H9 (cell line): ENCODE data around the gene NANOS3. TPM values are rescaled to one million over a fixed set of nuclear protein-coding genes. Genes with fewer than 3 reads are reported as not detected.

Source experiments
- DNase-seq: peaks from one replicate; pipeline ENCODE4 v3.0.0-alpha.2; 2017
- H2AFZ ChIP-seq: one replicate; pipeline ENCODE4 v1.6.1; 2013; ENCODE audit warnings: mild to moderate bottlenecking, low read length, control low read depth, moderate library complexity
- H2AK5ac ChIP-seq: 2 replicates; pipeline ENCODE4 v1.6.1; 2013; ENCODE audit warnings: low read length, control low read depth, mixed read lengths; ENCODE audit not compliant: insufficient read length
- H2BK120ac ChIP-seq: one replicate; pipeline ENCODE4 v1.6.1; 2013; ENCODE audit warnings: low read depth, mild to moderate bottlenecking, low read length, control low read depth, inconsistent platforms; ENCODE audit not compliant: poor library complexity, severe bottlenecking
- H2BK12ac ChIP-seq: 2 replicates; pipeline ENCODE4 v1.6.1; 2013; ENCODE audit warnings: low read length, control low read depth, mixed read lengths, low read depth; ENCODE audit not compliant: insufficient read length
- H2BK15ac ChIP-seq: 2 replicates; pipeline ENCODE4 v1.6.1; 2013; ENCODE audit warnings: low read depth, low read length, control low read depth
- H2BK20ac ChIP-seq: one replicate; pipeline ENCODE4 v1.6.1; 2013; ENCODE audit warnings: low read depth, mild to moderate bottlenecking, low read length, control low read depth, inconsistent platforms; ENCODE audit not compliant: poor library complexity, severe bottlenecking
- H2BK5ac ChIP-seq: 2 replicates; pipeline ENCODE4 v1.6.1; 2013; ENCODE audit warnings: low read length, control low read depth, mixed read lengths; ENCODE audit not compliant: insufficient read length
- H3K14ac ChIP-seq: 2 replicates; pipeline ENCODE4 v1.6.1; 2013; ENCODE audit warnings: low read length, control low read depth; ENCODE audit not compliant: insufficient read depth
- H3K18ac ChIP-seq: 2 replicates; pipeline ENCODE4 v1.6.1; 2013; ENCODE audit warnings: low read depth, mild to moderate bottlenecking, mixed read lengths, low read length, control low read depth; ENCODE audit not compliant: insufficient read length
- H3K23ac ChIP-seq: 2 replicates; pipeline ENCODE4 v1.6.1; 2013; ENCODE audit warnings: low read length, control low read depth, mixed read lengths, low read depth; ENCODE audit not compliant: insufficient read length
- H3K23me2 ChIP-seq: 2 replicates; pipeline ENCODE4 v1.6.1; 2013; ENCODE audit warnings: low read depth, mild to moderate bottlenecking, mixed read lengths, low read length, control low read depth; ENCODE audit not compliant: insufficient read length, poor library complexity, severe bottlenecking
- H3K27ac ChIP-seq: 2 replicates; pipeline ENCODE4 v1.5.1; 2013; ENCODE audit warnings: low read length, control low read depth, mixed read lengths, low read depth; ENCODE audit not compliant: insufficient read length
- H3K27me3 ChIP-seq: 2 replicates; pipeline ENCODE4 v1.6.1; 2013; ENCODE audit warnings: low read length, control low read depth, inconsistent platforms; ENCODE audit not compliant: insufficient read depth
- H3K4ac ChIP-seq: 2 replicates; pipeline ENCODE4 v1.6.1; 2013; ENCODE audit warnings: low read depth, mild to moderate bottlenecking, control low read depth, inconsistent platforms, low read length, moderate library complexity
- H3K4me1 ChIP-seq: 2 replicates; pipeline ENCODE4 v1.6.1; 2013; ENCODE audit warnings: low read length, control low read depth, inconsistent platforms; ENCODE audit not compliant: insufficient read depth
- H3K4me2 ChIP-seq: 2 replicates; pipeline ENCODE4 v1.6.1; 2013; ENCODE audit warnings: low read length, control low read depth, mixed read lengths; ENCODE audit not compliant: insufficient read length, insufficient read depth
- H3K56ac ChIP-seq: 2 replicates; pipeline ENCODE4 v1.6.1; 2013; ENCODE audit warnings: low read depth, mild to moderate bottlenecking, mixed read lengths, low read length, control low read depth; ENCODE audit not compliant: insufficient read length
- H3K79me1 ChIP-seq: 2 replicates; pipeline ENCODE4 v1.6.1; 2013; ENCODE audit warnings: low read depth, mild to moderate bottlenecking, moderate library complexity, low read length, control low read depth, inconsistent platforms; ENCODE audit not compliant: insufficient read depth, poor library complexity, severe bottlenecking
- H3K79me2 ChIP-seq: 2 replicates; pipeline ENCODE4 v1.6.1; 2013; ENCODE audit warnings: low read length, control low read depth, inconsistent platforms; ENCODE audit not compliant: insufficient read depth
- H3K9ac ChIP-seq: 2 replicates; pipeline ENCODE4 v1.6.1; 2013; ENCODE audit warnings: low read length, control low read depth, mixed read lengths; ENCODE audit not compliant: insufficient read length; ENCODE audit errors: extremely low read depth
- H3K9me3 ChIP-seq: one replicate; pipeline ENCODE4 v1.6.1; 2013; ENCODE audit warnings: low read depth, low read length, inconsistent platforms; ENCODE audit not compliant: control insufficient read depth
- H3T11ph ChIP-seq: one replicate; pipeline ENCODE4 v1.6.1; 2013; ENCODE audit warnings: mild to moderate bottlenecking, low read length, control low read depth, inconsistent platforms
- H4K20me1 ChIP-seq: one replicate; pipeline ENCODE4 v1.6.1; 2013; ENCODE audit not compliant: control insufficient read depth, insufficient read length, insufficient read depth
- H4K5ac ChIP-seq: 2 replicates; pipeline ENCODE4 v1.6.1; 2013; ENCODE audit warnings: low read depth, mild to moderate bottlenecking, mixed read lengths, low read length, control low read depth; ENCODE audit not compliant: insufficient read length
- H4K8ac ChIP-seq: replicated peaks from 2 replicates; pipeline ENCODE4 v1.6.1; 2013; ENCODE audit warnings: low read length, control low read depth, mixed read lengths, low read depth; ENCODE audit not compliant: insufficient read length
- H4K91ac ChIP-seq: 2 replicates; pipeline ENCODE4 v1.6.1; 2013; ENCODE audit warnings: low read depth, mild to moderate bottlenecking, moderate library complexity, mixed read lengths, low read length, control low read depth; ENCODE audit not compliant: insufficient read length
- H3K27ac Mint-ChIP-seq, 3 experiments: 2 replicates in 2 of 3; 3 replicates in 1 of 3; pipeline ENCODE4 v1.8.0; 2020 to 2021; ENCODE audit warnings: mixed read lengths in 3 of 3, mild to moderate bottlenecking in 1 of 3, moderate library complexity in 1 of 3
- H3K27me3 Mint-ChIP-seq: 2 replicates; pipeline ENCODE4 v1.8.0; 2021; ENCODE audit warnings: low read depth, mild to moderate bottlenecking, moderate library complexity, mixed read lengths
- H3K36me3 Mint-ChIP-seq, 3 experiments: 2 replicates in 2 of 3; 3 replicates in 1 of 3; pipeline ENCODE4 v1.8.0; 2020 to 2021; ENCODE audit warnings: low read depth in 3 of 3, mixed read lengths in 3 of 3; ENCODE audit not compliant: insufficient read depth in 1 of 3
- H3K4me1 Mint-ChIP-seq, 2 experiments: 2 replicates each; pipeline ENCODE4 v1.8.0; 2020; ENCODE audit warnings: mixed read lengths in 2 of 2
- H3K4me3 Mint-ChIP-seq, 2 experiments: 2 replicates in 1 of 2; 3 replicates in 1 of 2; pipeline ENCODE4 v1.8.0; 2020 to 2021; ENCODE audit warnings: mild to moderate bottlenecking in 2 of 2, mixed read lengths in 2 of 2, moderate library complexity in 1 of 2
- H3K9me3 Mint-ChIP-seq, 2 experiments: 2 replicates in 1 of 2; 3 replicates in 1 of 2; pipeline ENCODE4 v1.8.0; 2020; ENCODE audit warnings: mild to moderate bottlenecking in 2 of 2, mixed read lengths in 2 of 2, moderate library complexity in 1 of 2
- CTCF ChIP-seq: fragments of 200-600 bp; sonication (generic); conservative IDR thresholded peaks from 3 replicates; pipeline ENCODE4 v1.8.0; 2021; ENCODE audit warnings: antibody characterized with exemption, mild to moderate bottlenecking
- WGBS: extraction: QIAGEN DNeasy Blood & Tissue Kit; methylation state at CpG from one replicate; pipeline ENCODE4 v1.1.7; 2013; ENCODE audit warnings: missing lambda C conversion rate, low lambda C conversion rate, mixed read lengths; ENCODE audit not compliant: insufficient read length; ENCODE audit errors: extremely low coverage; 5-methylcytosine and 5-hydroxymethylcytosine counted together
- total RNA-seq: library from RNA; stranded (reverse); gene quantifications from 2 replicates; pipeline ENCODE4 v1.2.1, GENCODE V29; 2021

NANOS3 gene
- total RNA-seq, 1 experiment from 2014 or later: not detected

DNA sequence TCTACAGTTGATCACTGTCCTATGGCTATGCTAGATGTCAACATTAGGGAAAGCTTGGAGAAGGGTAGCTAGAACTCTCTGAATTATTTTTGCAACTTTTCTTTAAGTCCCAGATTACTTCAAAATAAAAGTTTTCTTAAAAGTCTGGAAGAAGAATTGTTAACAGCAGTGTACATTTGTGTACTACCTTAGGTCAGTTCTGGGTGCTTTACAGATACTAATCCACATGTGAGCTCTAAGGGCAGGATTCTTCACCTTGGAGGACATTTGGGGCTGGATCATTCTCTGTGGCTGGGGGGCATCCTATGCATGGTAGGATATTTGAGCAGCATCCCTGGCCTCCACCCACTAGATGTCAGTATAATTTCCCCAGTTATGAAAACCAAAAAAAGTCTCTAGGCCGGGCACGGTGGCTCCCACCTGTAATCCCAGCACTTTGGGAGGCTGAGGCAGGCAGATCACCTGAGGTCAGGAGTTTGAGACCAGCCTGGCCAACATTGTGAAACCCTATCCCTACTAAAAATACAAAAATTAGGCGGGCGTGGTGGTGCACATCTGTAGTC is 26.1 kb downstream of the NANOS3 start:
- no CpG with 5 or more reads among the region's 4 CpGs for WGBS
- H3K36me3 Mint-ChIP-seq: peaks cover 0 to 2% (median 0%) of the 10 kb centered on the region in 3 experiments; a peak in 2 of 7 replicates
- no peak for DNase-seq
- Histone ChIP-seq H3K9me3 (no peaks in the 10 kb centered on the region), H3T11ph (no peak overlapping the region), H3K27ac (no peak overlapping the region), H2AK5ac (no peak overlapping the region), H3K79me1 (no peaks in the 10 kb centered on the region), H2BK20ac (no peak overlapping the region), H3K14ac (no peak overlapping the region), H3K18ac (no peak overlapping the region), H2AFZ (no peak overlapping the region), H3K4ac (no peak overlapping the region), H4K8ac (no peak overlapping the region), H3K56ac (no peak overlapping the region), H3K27me3 (no peaks in the 10 kb centered on the region), H2BK120ac (no peak overlapping the region), H4K91ac (no peak overlapping the region), H3K23ac (no peak overlapping the region), H3K79me2 (no peaks in the 10 kb centered on the region), H3K9ac (no peak overlapping the region), H3K23me2 (peaks cover 10% of the 10 kb centered on the region), H2BK12ac (no peak overlapping the region), H2BK5ac (no peak overlapping the region), H2BK15ac (no peak overlapping the region), H3K4me1 (no peaks in the 10 kb centered on the region), H3K4me2 (no peak overlapping the region), H4K20me1 (no peaks in the 10 kb centered on the region), H4K5ac (no peak overlapping the region)
- H3K4me3 Mint-ChIP-seq: no peak overlapping the region
- peak; percentile 60; the same call in 2 of the 3 replicates for TF ChIP-seq CTCF
- H3K4me1 Mint-ChIP-seq: peaks cover 9 to 10% of the 10 kb centered on the region in 2 experiments
- H3K9me3 Mint-ChIP-seq: peaks cover 0 to 2% of the 10 kb centered on the region in 2 experiments; a peak in 2 of 5 replicates
- H3K27ac Mint-ChIP-seq: no peak overlapping the region
- peaks cover 14% of the 10 kb centered on the region for H3K27me3 Mint-ChIP-seq
